DND-41 (cell line): ENCODE data around the gene PILRA.

ENCODE experiments used
- ATAC-seq: fragments of 200-7000 bp; cut with Tn5 transposase; 3 replicates; pipeline ENCODE4 v1.9.1; 2021; ENCODE audit warnings: low read depth; ENCODE audit not compliant: insufficient read depth
- DNase-seq: peaks from one replicate; pipeline ENCODE4 v3.0.0-alpha.2; 2020
- H2AFZ ChIP-seq: 2 replicates; pipeline ENCODE4 v1.6.0; 2012; ENCODE audit warnings: low read depth, low read length
- H3K27ac ChIP-seq: 2 replicates; pipeline ENCODE4 v1.5.1; 2012; ENCODE audit warnings: low read length, inconsistent platforms
- H3K27me3 ChIP-seq: fragments of 200-600 bp; sonication (generic); 2 replicates; pipeline ENCODE4 v1.6.0; 2012; ENCODE audit warnings: low read length, mild to moderate bottlenecking, inconsistent platforms; ENCODE audit not compliant: insufficient read depth, poor library complexity
- H3K36me3 ChIP-seq: 2 replicates; pipeline ENCODE4 v1.5.1; 2012; ENCODE audit warnings: low read length, inconsistent platforms; ENCODE audit not compliant: insufficient read depth
- H3K4me1 ChIP-seq: 2 replicates; pipeline ENCODE4 v1.5.1; 2012; ENCODE audit warnings: mild to moderate bottlenecking, low read length; ENCODE audit not compliant: insufficient read depth
- H3K4me2 ChIP-seq: 2 replicates; pipeline ENCODE4 v1.6.0; 2012; ENCODE audit warnings: mild to moderate bottlenecking, moderate library complexity, low read length, inconsistent platforms; ENCODE audit not compliant: insufficient read depth
- H3K4me3 ChIP-seq, 2 experiments: fragments of 200-600 bp in 1 of 2; shearing (Covaris generic) in 1 of 2; 2 replicates each; pipeline ENCODE4 v1.5.1; 2012 to 2016; ENCODE audit warnings: inconsistent platforms in 2 of 2, low read length in 2 of 2, mild to moderate bottlenecking in 2 of 2, low read depth in 1 of 2, moderate library complexity in 1 of 2
- H3K79me2 ChIP-seq: 2 replicates; pipeline ENCODE4 v1.6.0; 2012; ENCODE audit warnings: low read length, inconsistent platforms; ENCODE audit not compliant: insufficient read depth
- H3K9ac ChIP-seq: 2 replicates; pipeline ENCODE4 v1.6.0; 2012; ENCODE audit warnings: low read depth, mild to moderate bottlenecking, inconsistent platforms, low read length, moderate library complexity
- H3K9me3 ChIP-seq: 2 replicates; pipeline ENCODE4 v1.5.1; 2012; ENCODE audit warnings: low read length, moderate library complexity, mild to moderate bottlenecking, inconsistent platforms; ENCODE audit not compliant: insufficient read depth, severe bottlenecking
- H4K20me1 ChIP-seq: 2 replicates; pipeline ENCODE4 v1.6.0; 2012; ENCODE audit warnings: low read length; ENCODE audit not compliant: insufficient read depth
- EZH2 ChIP-seq: IDR thresholded peaks from 3 replicates; pipeline ENCODE4 v1.6.1; 2012; ENCODE audit warnings: borderline replicate concordance, low read depth, mild to moderate bottlenecking, moderate library complexity, low read length, inconsistent platforms; ENCODE audit not compliant: severe bottlenecking
- TF ChIP-seq, protein P1 (sequence below): IDR thresholded peaks from 2 replicates; pipeline ENCODE4 v1.5.1; 2012; ENCODE audit warnings: borderline replicate concordance, low read length, moderate library complexity, mild to moderate bottlenecking; ENCODE audit not compliant: poor library complexity, severe bottlenecking; ENCODE audit errors: extremely low read depth

PILRA gene

DNA sequence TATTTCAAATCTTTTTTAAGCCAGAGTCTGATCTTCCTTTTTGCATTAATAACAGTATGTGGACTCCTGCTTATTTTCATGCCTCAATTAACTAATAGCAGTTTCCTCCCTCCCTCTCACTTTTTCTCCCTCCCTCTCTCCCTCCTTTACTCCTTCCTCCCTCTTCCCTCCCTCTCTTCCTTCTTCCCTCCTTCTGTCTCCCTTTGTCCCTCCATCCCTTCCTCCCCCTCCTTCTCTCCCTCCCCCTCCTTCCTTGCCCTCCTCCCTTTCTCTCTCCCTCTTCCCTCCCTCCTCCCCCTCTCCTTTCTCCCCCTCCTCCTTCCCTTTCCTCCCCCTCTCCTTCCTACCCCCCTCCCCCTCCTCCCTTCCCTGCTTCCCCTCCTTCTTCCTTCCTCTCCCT, 53.2 kb downstream of the PILRA start:
- Histone ChIP-seq H3K27ac (no peak overlapping the region), H4K20me1 (peaks cover 12% of the 10 kb centered on the region), H3K79me2 (peaks cover 19% of the 10 kb centered on the region), H3K4me3 (no peak overlapping the region), H3K9me3 (no peaks in the 10 kb centered on the region), H3K36me3 (peaks cover 12% of the 10 kb centered on the region), H3K9ac (no peak overlapping the region), H3K4me2 (no peak overlapping the region), H3K27me3 (no peaks in the 10 kb centered on the region), H2AFZ (no peak overlapping the region), H3K4me1 (peaks cover 19% of the 10 kb centered on the region)
- TF ChIP-seq EZH2 = no peak
- TF ChIP-seq, protein P1, sequence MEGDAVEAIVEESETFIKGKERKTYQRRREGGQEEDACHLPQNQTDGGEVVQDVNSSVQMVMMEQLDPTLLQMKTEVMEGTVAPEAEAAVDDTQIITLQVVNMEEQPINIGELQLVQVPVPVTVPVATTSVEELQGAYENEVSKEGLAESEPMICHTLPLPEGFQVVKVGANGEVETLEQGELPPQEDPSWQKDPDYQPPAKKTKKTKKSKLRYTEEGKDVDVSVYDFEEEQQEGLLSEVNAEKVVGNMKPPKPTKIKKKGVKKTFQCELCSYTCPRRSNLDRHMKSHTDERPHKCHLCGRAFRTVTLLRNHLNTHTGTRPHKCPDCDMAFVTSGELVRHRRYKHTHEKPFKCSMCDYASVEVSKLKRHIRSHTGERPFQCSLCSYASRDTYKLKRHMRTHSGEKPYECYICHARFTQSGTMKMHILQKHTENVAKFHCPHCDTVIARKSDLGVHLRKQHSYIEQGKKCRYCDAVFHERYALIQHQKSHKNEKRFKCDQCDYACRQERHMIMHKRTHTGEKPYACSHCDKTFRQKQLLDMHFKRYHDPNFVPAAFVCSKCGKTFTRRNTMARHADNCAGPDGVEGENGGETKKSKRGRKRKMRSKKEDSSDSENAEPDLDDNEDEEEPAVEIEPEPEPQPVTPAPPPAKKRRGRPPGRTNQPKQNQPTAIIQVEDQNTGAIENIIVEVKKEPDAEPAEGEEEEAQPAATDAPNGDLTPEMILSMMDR = no peak
- DNase-seq = no peak
- no peak for ATAC-seq

DNA sequence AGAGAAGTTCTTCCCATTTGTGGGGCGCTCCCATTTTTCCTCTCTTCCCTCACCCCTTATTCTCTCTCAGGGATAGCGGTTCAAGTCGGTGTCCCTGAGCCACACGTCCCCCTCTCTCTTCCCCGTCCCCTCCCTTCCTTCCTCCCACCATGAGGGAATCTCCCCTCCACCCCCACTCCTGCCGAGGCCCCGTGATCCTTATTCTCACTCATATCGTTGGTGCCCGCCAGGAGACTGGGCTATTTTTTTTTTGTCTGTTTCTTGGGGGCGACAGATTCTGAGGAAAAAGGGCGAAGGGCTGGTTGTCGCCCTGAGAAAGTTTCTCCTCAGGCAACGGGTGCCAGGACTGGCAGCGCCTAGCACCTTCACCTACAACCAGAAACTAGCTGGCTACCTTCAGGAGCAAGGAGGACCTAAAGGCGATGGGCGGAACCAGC, 54.5 kb downstream of the PILRA start:
- Histone ChIP-seq H2AFZ (peak overlapping the region; percentile 80), H4K20me1 (peaks cover 25% of the 10 kb centered on the region), H3K4me2 (peak overlapping the region; percentile 87), H3K27me3 (no peaks in the 10 kb centered on the region), H3K9ac (no peak overlapping the region), H3K9me3 (no peaks in the 10 kb centered on the region), H3K79me2 (peaks cover 31% of the 10 kb centered on the region), H3K27ac (peak overlapping the region; percentile 99), H3K4me1 (peaks cover 32% of the 10 kb centered on the region), H3K4me3 (peak overlapping the region in 1 of 2 experiments; percentile 71; a peak in 2 of 4 replicates), H3K36me3 (peaks cover 25% of the 10 kb centered on the region)
- ATAC-seq (no peak), DNase-seq (no peak)
- no peak for TF ChIP-seq EZH2
- TF ChIP-seq, protein P1 = no peak

DNA sequence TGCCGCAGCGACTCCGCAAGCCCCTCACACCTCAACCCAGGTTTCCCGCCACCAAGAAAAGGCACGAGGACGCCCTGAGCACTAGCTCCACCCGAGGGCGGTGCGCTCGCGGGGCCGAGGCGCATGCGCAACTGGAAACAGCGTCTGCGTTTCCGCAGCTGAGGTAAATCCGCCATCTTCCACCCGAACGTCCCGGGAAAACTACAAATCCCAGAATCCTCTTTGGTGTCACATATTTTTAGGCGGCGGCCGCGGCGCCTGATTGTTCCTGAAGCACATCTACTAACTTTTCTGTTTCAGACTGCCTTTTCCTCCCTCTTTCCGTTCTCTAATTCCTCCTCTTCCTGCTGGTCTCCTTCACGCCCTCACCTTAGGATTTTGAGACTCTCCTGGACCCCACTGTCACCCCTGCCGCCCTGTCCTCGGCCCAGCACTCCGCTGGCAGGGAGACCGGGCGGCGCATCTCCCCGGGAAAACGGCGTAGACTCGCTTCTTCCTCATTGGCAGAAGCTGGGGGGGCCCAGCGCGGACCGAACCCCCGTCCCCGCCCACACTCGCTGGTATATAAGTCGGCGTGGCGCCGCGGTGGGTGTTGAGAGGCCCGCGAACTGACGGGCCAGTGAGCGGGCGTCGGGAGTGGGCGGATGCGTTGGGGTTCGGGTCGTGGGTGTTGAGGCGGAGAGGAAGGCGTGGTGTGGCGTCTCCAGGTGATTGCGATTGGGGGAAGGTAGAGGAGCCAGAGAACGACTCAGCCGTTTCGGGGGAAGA, 55.1 kb downstream of the PILRA start, which contains the start of gene ZCWPW1:
Gene ZCWPW1 (minus strand): TSS at position 505 of the 768 bp plus-strand sequence. CDS start 8,054 bp downstream, outside the sequence.
- ATAC-seq (peak; percentile 62), DNase-seq (peak; percentile 96)
- H3K9ac ChIP-seq = peak within 1 kb of the TSS; percentile 98
- no peaks in the 10 kb centered on the region for H3K27me3 ChIP-seq
- no peak for TF ChIP-seq EZH2
- TF ChIP-seq, protein P1 = peak; percentile 24
- H2AFZ ChIP-seq = peak within 1 kb of the TSS; percentile 80
- peak within 1 kb of the TSS; percentile 66 to 71; a peak in 3 of 4 replicates for H3K4me3 ChIP-seq
- H3K4me2 ChIP-seq = peak within 1 kb of the TSS; percentile 87
- peaks cover 31% of the 10 kb centered on the region for H4K20me1 ChIP-seq
- no peaks in the 10 kb centered on the region for H3K9me3 ChIP-seq
- H3K36me3 ChIP-seq = peaks cover 31% of the 10 kb centered on the region
- peak within 1 kb of the TSS; percentile 100 for H3K27ac ChIP-seq
- peaks cover 38% of the 10 kb centered on the region for H3K4me1 ChIP-seq
- H3K79me2 ChIP-seq = peaks cover 37% of the 10 kb centered on the region
